ENCODE data around the gene FRMD5. TPM values are rescaled to one million over a fixed set of nuclear protein-coding genes. Genes with fewer than 3 reads are reported as not detected.

Gene FRMD5
- total RNA-seq, 1 donor from 2014 or later = 9.9 TPM

- Histone ChIP-seq H3K36me3 (ENCODE audit: control insufficient read depth, insufficient read depth, low read length) (peaks cover 1% of the 10 kb centered on the region), H3K27me3 (ENCODE audit: control insufficient read depth, insufficient read depth, low read length) (no peaks in the 10 kb centered on the region), H3K4me3 (ENCODE audit: low read depth, low read length) (no peak overlapping the region)
- no peak for TF ChIP-seq CTCF (IDR thresholded peaks at IDR 0.05; ENCODE audit: insufficient read depth, low read length, poor library complexity, severe bottlenecking)
- no peak for DNase-seq (ENCODE audit: low read depth)
These were observed 274.3 kb downstream of the FRMD5 start for GRCh38 chr15:43920815-43921214.

GRCh38 chr15:43920254-43920600 lies 274.8 kb downstream of the FRMD5 start:
- Histone ChIP-seq H3K27me3 (ENCODE audit: control insufficient read depth, insufficient read depth, low read length) (no peaks in the 10 kb centered on the region), H3K4me3 (ENCODE audit: low read depth, low read length) (no peak overlapping the region), H3K36me3 (ENCODE audit: control insufficient read depth, insufficient read depth, low read length) (peaks cover 1% of the 10 kb centered on the region)
- DNase-seq (ENCODE audit: low read depth) = no peak
- no peak for TF ChIP-seq CTCF (IDR thresholded peaks at IDR 0.05; ENCODE audit: insufficient read depth, low read length, poor library complexity, severe bottlenecking)

- Histone ChIP-seq H3K4me3 (ENCODE audit: low read depth, low read length) (no peak overlapping the region), H3K27me3 (ENCODE audit: control insufficient read depth, insufficient read depth, low read length) (no peaks in the 10 kb centered on the region), H3K36me3 (ENCODE audit: control insufficient read depth, insufficient read depth, low read length) (peaks cover 1% of the 10 kb centered on the region)
- no peak for TF ChIP-seq CTCF (IDR thresholded peaks at IDR 0.05; ENCODE audit: insufficient read depth, low read length, poor library complexity, severe bottlenecking)
- DNase-seq (ENCODE audit: low read depth) = no peak
These were observed 275.4 kb downstream of the FRMD5 start for GRCh38 chr15:43919540-43920253.

- no peak for TF ChIP-seq CTCF (IDR thresholded peaks at IDR 0.05; ENCODE audit: insufficient read depth, low read length, poor library complexity, severe bottlenecking)
- no peak overlapping the region for H3K4me3 ChIP-seq (ENCODE audit: low read depth, low read length)
- no peaks in the 10 kb centered on the region for H3K27me3 ChIP-seq (ENCODE audit: control insufficient read depth, insufficient read depth, low read length)
- peaks cover 1% of the 10 kb centered on the region for H3K36me3 ChIP-seq (ENCODE audit: control insufficient read depth, insufficient read depth, low read length)
- no peak for DNase-seq (ENCODE audit: low read depth)
These were observed 276.4 kb downstream of the FRMD5 start for GRCh38 chr15:43918717-43919116.

GRCh38 chr15:43916326-43916660 lies 278.8 kb downstream of the FRMD5 start:
- no peaks in the 10 kb centered on the region for H3K27me3 ChIP-seq (ENCODE audit: control insufficient read depth, insufficient read depth, low read length)
- no peaks in the 10 kb centered on the region for H3K36me3 ChIP-seq (ENCODE audit: control insufficient read depth, insufficient read depth, low read length)
- H3K4me3 ChIP-seq (ENCODE audit: low read depth, low read length) = no peak overlapping the region
- DNase-seq (ENCODE audit: low read depth) = no peak
- TF ChIP-seq CTCF (IDR thresholded peaks at IDR 0.05; ENCODE audit: insufficient read depth, low read length, poor library complexity, severe bottlenecking) = no peak
